K562 (cell line): ENCODE results near the gene STK17A. TPM values are rescaled to one million over a fixed set of nuclear protein-coding genes. Genes with fewer than 3 reads are reported as not detected.

Source experiments
- ATAC-seq: fragments of 200-7000 bp; cut with Tn5 transposase; 3 replicates; pipeline ENCODE4 v1.9.1; 2020; ENCODE audit warnings: moderate library complexity
- BruUV-seq: library from RNA; stranded (reverse); fragments of 400-500 nt; replicated peaks from 2 replicates; lab custom pipeline; 2021; lab: Mats Ljungman, UMichigan
- CTCF ChIA-PET: fragments of 300-600 bp; formaldehyde crosslinking; extraction: SDS; loops from one replicate; lab custom pipeline; 2021; ENCODE audit warnings: low intra/inter-chr PET ratio; lab: Yijun Ruan, JAX
- POLR2A ChIA-PET: fragments of 300-600, 350-650 bp; sonication (Branson Sonifier 250); formaldehyde crosslinking; extraction: SDS; loops from one replicate; lab custom pipeline; 2021; ENCODE audit warnings: antibody characterized with exemption, inconsistent platforms; lab: Yijun Ruan, JAX
- DNase-seq, 4 experiments: peaks; one replicate each; pipeline versions ENCODE4 v3.0.0 to v3.0.0-alpha.2; 2011 to 2018; ENCODE audit warnings: low spot score in 3 of 4, mixed read lengths in 3 of 4; ENCODE audit errors: extremely low read depth in 1 of 4
- FAIRE-seq: peaks from 2 replicates; lab custom pipeline; 2011; peaks lifted over from hg19 to GRCh38; lab: Jason Lieb, UNC
- H2AFZ ChIP-seq: 2 replicates; pipeline ENCODE4 v1.6.0; 2011; ENCODE audit warnings: low read depth, low read length, control low read depth, inconsistent platforms
- H3K27ac ChIP-seq: fragments of 200-600 bp; 3 replicates; pipeline ENCODE4 v1.8.0; 2011; ENCODE audit warnings: low read depth, mild to moderate bottlenecking, control low read depth, inconsistent platforms, low read length, moderate library complexity, mixed read lengths; ENCODE audit errors: extremely low read depth
- H3K27me3 ChIP-seq, 2 experiments: fragments of 300-600 bp in 1 of 2; 2 replicates in 1 of 2; 3 replicates in 1 of 2; pipeline versions ENCODE4 v1.6.0 to v1.8.0; 2011; ENCODE audit warnings: inconsistent platforms in 2 of 2, low read length in 2 of 2, mild to moderate bottlenecking in 1 of 2, mixed read lengths in 1 of 2, moderate library complexity in 1 of 2; ENCODE audit not compliant: control insufficient read depth in 2 of 2, insufficient read depth in 2 of 2
- H3K36me3 ChIP-seq: fragments of 300-600 bp; 3 replicates; pipeline ENCODE4 v1.8.0; 2011; ENCODE audit warnings: mild to moderate bottlenecking, low read length, inconsistent platforms; ENCODE audit not compliant: control insufficient read depth, insufficient read depth
- H3K4me1 ChIP-seq, 2 experiments: fragments of 200-600 bp in 1 of 2; replicated peaks in 1 of 2; 2 replicates in 1 of 2; 3 replicates in 1 of 2; pipeline versions ENCODE4 v1.5.1 to v1.8.0; 2011; ENCODE audit warnings: inconsistent platforms in 2 of 2, low read length in 2 of 2, mild to moderate bottlenecking in 1 of 2, mixed read lengths in 1 of 2, moderate library complexity in 1 of 2; ENCODE audit not compliant: control insufficient read depth in 2 of 2, insufficient read depth in 2 of 2
- H3K4me2 ChIP-seq: 2 replicates; pipeline ENCODE4 v1.6.1; 2011; ENCODE audit warnings: low read length, control low read depth, inconsistent platforms, mixed read lengths; ENCODE audit not compliant: insufficient read depth
- H3K4me3 ChIP-seq: fragments of 200-600 bp; sonication (generic), shearing (Covaris generic); 2 replicates; pipeline ENCODE4 v1.5.1; 2016; ENCODE audit warnings: control low read depth, inconsistent platforms
- H3K79me2 ChIP-seq: fragments of 200-600 bp; 3 replicates; pipeline ENCODE4 v1.8.0; 2011; ENCODE audit warnings: low read length, inconsistent platforms; ENCODE audit not compliant: control insufficient read depth, insufficient read depth
- H3K9ac ChIP-seq, 2 experiments: 2 replicates each; pipeline versions ENCODE4 v1.6.0 to v1.6.1; 2011; ENCODE audit warnings: low read depth in 2 of 2, low read length in 2 of 2, control low read depth in 1 of 2, inconsistent platforms in 1 of 2, mild to moderate bottlenecking in 1 of 2, mixed read lengths in 1 of 2; ENCODE audit not compliant: insufficient read depth in 1 of 2
- H3K9me1 ChIP-seq: one replicate; pipeline ENCODE4 v1.6.0; 2011; ENCODE audit warnings: inconsistent platforms, mild to moderate bottlenecking, low read length, moderate library complexity; ENCODE audit not compliant: control insufficient read depth, insufficient read depth
- H3K9me3 ChIP-seq: replicated peaks from 2 replicates; pipeline ENCODE4 v1.5.1; 2011; ENCODE audit warnings: low read depth, low read length, inconsistent platforms; ENCODE audit not compliant: control insufficient read depth, insufficient read depth
- H4K20me1 ChIP-seq: replicated peaks from 2 replicates; pipeline ENCODE4 v1.6.1; 2011; ENCODE audit warnings: low read length, inconsistent platforms, mixed read lengths; ENCODE audit not compliant: control insufficient read depth, insufficient read depth
- AFF4 ChIP-seq: sonication (generic); formaldehyde crosslinking; IDR thresholded peaks from 2 replicates; pipeline ENCODE4 v1.8.0; 2023; ENCODE audit warnings: mild to moderate bottlenecking, missing genetic modification reagents
- IFI16 ChIP-seq: fragments of 250-450 bp; sonication (Bioruptor Pico); IDR thresholded peaks from 2 replicates; pipeline ENCODE4 v2.1.2; 2022; ENCODE audit warnings: mild to moderate bottlenecking, inconsistent platforms
- ZC3H4 ChIP-seq: sonication (generic); formaldehyde crosslinking; IDR thresholded peaks from 2 replicates; pipeline ENCODE4 v1.9.0; 2021; ENCODE audit warnings: missing genetic modification reagents, borderline replicate concordance
- WGBS: fragments of 100-300 bp; shearing (Covaris generic); methylation state at CpG from one replicate; pipeline ENCODE4 v1.1.6; 2016; ENCODE audit warnings: low coverage, mixed read lengths; ENCODE audit not compliant: insufficient coverage; ENCODE audit errors: missing lambda C conversion rate; 5-methylcytosine and 5-hydroxymethylcytosine counted together
- in situ Hi-C: fragments of 300-500 bp; cut with MboI; formaldehyde crosslinking; loops from 4 replicates; pipeline ENCODE4 v1.15.0; 2018; ENCODE audit warnings: inconsistent platforms, mixed read lengths
- intact Hi-C: fragments of 100-400 bp; cut with micrococcal nuclease; formaldehyde crosslinking; loops from 2 replicates; pipeline ENCODE4 v1.14.2; 2022
- polyA plus RNA-seq, 8 experiments: library from polyadenylated mRNA; depleted of rRNA in 4 of 8; stranded (reverse) in 5 of 8; unstranded in 3 of 8; fragments of >200 nt; fragmentation: Nextera tagmentation in 2 of 8; fragmentation: Illumina TruSeq in 1 of 8; extraction: Ambion mirVana in 2 of 8; extraction: Trizol in 1 of 8; gene quantifications; 2 replicates each; pipeline versions ENCODE4 v1.2.1 to v1.2.3, GENCODE V29; 2011 to 2014; ENCODE audit warnings: inconsistent platforms in 1 of 8, missing spikeins in 1 of 8
- total RNA-seq, 7 experiments: library from RNA; depleted of rRNA in 6 of 7; stranded (reverse); fragments of >200 nt in 6 of 7; fragmentation: Illumina TruSeq in 2 of 7; extraction: Trizol in 2 of 7; gene quantifications; 2 replicates each; pipeline versions ENCODE4 v1.2.1 to v1.2.3, GENCODE V29; 2011 to 2021; ENCODE audit warnings: low replicate concordance in 1 of 7

Gene STK17A
- total and polyA plus RNA-seq, 9 of the 15 experiments (the other 6 are each of a cell fraction or from before 2014, with no cell fraction given): 3.4 to 16.3 (median 13.2) TPM

GRCh38 chr7:43590862-43591557 is 8.1 kb downstream of the STK17A start:
- TF ChIP-seq ZC3H4 (CRISPR knock-in tag) (no peak), IFI16 (CRISPR knock-in tag) (no peak), AFF4 (CRISPR knock-in tag) (0 out of 2 replicates have a peak, but pooled peaks have one; percentile 31)
- TF ChIP-seq, all 486 proteins: peak for 1
- H3K9ac ChIP-seq: no peak overlapping the region
- CTCF ChIA-PET: no interaction called here
- H4K20me1 ChIP-seq: no peaks in the 10 kb centered on the region; the same call in 1 of the 2 replicates
- FAIRE-seq: no peak
- ATAC-seq: peak; percentile 60
- no peaks in the 10 kb centered on the region for H3K27me3 ChIP-seq
- in situ Hi-C loops (no loop called here), intact Hi-C loops (no loop called here)
- no peak overlapping the region for H3K4me3 ChIP-seq
- WGBS: 24% methylated on average over 2 of the region's 2 CpGs
- no peak overlapping the region for H3K4me2 ChIP-seq
- H3K27ac ChIP-seq: no peak overlapping the region
- H3K9me3 ChIP-seq: no peaks in the 10 kb centered on the region
- H3K36me3 ChIP-seq: peaks cover 3% of the 10 kb centered on the region; the same call in 1 of the 3 replicates
- peaks cover 62% of the 10 kb centered on the region for H3K79me2 ChIP-seq
- no peak overlapping the region for H2AFZ ChIP-seq
- H3K4me1 ChIP-seq: no peaks in the 10 kb centered on the region
- no TSS peak for BruUV-seq
- DNase-seq: no peak
- no peaks in the 10 kb centered on the region for H3K9me1 ChIP-seq
- POLR2A ChIA-PET: interaction anchor here (0.7 to 1.3 kb wide), 3 partner anchors 11 to 253 kb away, joined by 3 read pairs; no protein-coding TSS in a partner anchor
